Upper lobe of left lung (tissue), 4 donors: ENCODE data around the gene TMED4.

Experiments used
- CTCF ChIP-seq, 6 experiments: fragments of 450-650 bp in 4 of 6; fragments of 200-600 bp in 2 of 6; sonication (generic) in 2 of 6; IDR thresholded peaks; one replicate each; pipeline ENCODE4 v1.5.1; 2016 to 2019; ENCODE audit warnings: antibody characterized with exemption in 6 of 6
- POLR2A ChIP-seq, 4 donors: fragments of 450-650 bp; IDR thresholded peaks; one replicate each; pipeline ENCODE4 v1.5.1; 2016 to 2017; ENCODE audit warnings: antibody characterized with exemption in 4 of 4, mild to moderate bottlenecking in 2 of 4
- POLR2AphosphoS5 ChIP-seq, 2 donors: sonication (generic); formaldehyde crosslinking; IDR thresholded peaks; one replicate each; pipeline ENCODE4 v1.5.1; 2017; ENCODE audit warnings: antibody characterized with exemption in 2 of 2

DNA sequence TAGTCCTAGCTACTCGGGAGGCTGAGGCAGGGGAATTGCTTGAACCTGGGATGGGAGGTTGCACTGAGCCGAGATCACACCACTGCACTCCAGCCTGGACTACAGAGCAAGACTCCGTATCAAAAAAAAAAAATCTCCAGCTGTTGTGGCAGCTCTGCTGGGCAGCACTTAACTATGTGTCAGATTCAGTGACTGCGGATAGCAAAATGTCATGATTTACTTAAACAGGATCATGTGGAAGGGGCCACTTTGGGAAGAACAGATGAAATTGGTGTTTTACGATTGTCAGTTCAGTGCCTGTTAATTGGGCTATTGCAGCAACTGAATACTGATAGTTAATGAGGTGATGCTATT lies 39.7 kb upstream of the TMED4 start:
- TF ChIP-seq CTCF (IDR thresholded peaks at IDR 0.05), result no peak
- no peak for TF ChIP-seq POLR2AphosphoS5 (IDR thresholded peaks at IDR 0.05)
- TF ChIP-seq POLR2A (IDR thresholded peaks at IDR 0.05), result no peak
